ENCODE measurements around the gene CMTM4.
"Not testable (repeated sequence)": the region's sequence is repeated elsewhere in the genome, so short reads cannot be mapped to it uniquely, and the experiment has no call there.

CMTM4 gene

DNA sequence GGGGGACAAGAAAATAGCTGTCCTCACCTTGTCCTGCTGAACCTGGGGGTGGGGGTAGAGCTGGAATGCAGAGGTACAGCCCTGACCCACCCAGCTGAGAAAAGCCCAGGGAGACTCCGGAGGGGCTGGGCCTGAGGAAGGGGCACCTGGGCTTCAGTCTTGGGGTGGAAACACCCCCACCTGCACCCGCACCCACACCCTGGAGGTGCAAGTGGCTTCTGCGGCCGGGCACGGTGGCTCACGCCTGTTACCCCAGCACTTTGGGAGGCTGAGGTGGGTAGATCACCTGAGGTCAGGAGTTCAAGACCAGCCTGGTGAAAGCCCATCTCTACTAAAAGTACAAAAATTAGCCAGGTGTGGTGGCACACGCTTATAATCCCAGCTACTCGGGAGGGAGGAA, 84.6 kb downstream of the CMTM4 start:
- not testable (repeated sequence) for DNase-seq

DNA sequence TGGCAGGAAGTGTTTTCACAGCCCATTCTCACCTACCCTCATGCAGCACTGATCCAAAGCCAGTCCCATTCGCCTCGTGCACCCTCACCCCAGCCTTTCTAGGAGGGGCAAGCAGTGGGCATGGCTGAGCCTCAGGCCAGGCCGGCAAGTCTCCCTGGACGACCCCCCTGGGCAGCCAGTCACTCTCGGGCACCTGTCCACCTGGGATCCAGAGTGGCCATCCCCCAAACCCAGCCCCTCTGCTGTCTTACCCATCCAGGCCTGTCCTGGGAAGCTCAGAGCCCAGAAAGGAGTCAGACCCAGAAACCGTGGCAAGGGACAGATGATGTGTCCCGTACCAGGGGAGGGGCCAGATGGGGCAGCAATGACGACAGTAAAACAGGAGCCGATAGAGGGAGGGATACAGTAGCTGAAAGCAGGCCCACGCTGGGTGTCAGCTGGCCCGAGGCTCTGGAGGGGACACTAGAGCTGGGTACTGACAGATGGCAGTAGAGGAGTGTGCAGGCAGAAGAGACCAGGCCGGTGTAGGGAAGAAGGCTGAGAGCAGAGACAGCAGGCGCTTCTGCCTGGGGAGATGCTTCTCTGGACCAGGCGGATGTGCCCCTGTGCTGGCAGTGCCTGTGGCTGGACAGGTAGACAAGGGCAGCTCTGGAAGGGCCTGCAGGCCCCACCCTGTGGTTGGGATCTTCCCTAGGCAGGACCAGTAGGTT, 86.3 kb downstream of the CMTM4 start:
- no peak for DNase-seq

DNA sequence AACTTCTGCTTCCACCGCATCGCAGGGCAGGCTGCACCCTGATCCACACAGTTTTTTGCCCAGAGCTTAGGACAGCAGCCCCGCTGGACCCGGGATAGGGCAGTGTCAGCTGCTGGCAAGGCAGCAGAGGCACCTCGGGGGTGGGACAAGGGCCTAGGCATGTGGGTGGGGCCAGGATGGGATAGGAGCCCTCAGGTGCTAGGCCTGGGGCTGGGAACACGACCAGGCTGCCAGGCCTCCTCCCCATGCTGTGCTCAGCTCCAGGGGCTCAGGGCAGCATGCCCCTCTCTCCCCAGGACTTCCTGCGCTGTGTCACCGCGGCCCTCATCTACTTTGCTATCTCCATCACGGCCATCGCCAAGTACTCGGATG, 87.4 kb downstream of the CMTM4 start:
- no peak for DNase-seq

DNA sequence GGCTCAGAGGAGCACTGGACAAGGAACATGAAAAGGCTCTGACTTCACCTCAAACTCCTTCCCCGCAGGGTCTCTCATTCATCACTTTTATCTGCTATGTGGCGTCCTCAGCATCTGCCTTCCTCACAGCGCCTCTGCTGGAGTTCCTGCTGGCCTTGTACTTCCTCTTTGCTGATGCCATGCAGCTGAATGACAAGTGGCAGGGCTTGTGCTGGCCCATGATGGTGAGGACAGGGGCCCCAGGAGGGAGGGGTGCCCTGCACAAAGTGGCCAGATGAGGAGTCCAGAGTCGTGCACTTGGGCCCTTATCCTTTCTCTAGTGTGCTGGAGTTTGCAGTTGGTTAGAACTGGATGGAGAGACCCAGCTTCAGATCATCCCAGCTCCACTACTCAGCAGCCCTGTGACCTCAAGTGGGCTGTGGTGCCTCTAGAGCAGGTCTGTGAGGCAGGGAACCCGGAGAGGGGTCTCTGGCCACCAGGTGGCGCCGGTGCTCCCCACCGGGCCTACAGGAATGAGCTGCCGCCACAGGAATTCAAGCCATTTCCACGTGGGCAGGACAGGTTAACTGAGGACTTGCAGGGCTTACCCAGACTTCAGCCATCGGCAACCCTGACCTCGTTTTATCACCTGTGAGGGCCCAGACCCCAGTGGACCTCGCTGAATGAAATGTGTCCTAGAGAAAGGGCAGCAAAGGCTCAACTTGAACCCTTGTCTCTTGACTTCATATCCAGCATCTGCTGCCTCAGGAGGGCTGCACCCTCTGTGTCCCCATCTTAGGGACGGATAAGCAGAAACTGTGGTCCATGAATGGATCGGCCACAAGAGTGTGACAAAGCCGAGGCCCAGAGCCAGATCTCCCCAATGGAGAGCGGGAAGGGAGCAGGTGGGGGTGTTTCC, 88.1 kb downstream of the CMTM4 start:
- peak; percentile 63 for DNase-seq

DNA sequence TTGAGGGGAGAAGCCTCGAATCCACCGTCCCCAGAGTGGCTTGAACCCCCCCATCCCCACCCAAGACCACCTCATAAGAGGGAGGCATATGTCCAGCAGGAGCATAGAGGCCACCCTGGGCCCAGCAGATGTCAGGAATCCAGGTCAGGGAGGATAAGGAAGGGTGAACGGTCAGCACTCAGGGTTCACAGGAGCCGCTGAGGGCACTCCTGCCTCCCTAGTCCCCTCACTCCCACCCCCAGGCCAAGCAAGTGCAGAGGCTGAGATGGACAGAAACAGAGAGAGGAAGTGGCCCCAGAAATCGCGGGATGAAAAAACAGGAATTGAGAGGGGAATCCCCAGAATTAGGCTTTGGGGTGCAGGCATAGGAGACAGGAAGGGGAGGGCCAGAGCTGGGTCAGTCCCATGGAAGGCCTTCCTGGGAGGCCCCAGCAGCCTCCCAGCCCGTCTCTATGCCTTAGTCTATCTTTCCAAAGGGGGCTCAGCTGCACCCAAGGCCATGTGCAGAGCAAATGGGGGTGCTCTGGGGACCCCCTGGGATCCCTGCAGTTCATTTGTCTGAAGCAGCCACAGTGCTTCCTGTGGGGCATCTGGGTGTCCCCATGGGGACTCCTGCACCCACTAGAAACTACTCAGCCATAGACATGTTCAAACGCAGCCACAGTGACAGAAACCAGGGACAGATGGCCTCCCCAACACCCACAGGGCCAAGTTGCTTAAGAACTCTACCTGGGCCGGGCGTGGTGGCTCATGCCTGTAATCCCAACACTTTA, 90.4 kb downstream of the CMTM4 start:
- no peak for DNase-seq

DNA sequence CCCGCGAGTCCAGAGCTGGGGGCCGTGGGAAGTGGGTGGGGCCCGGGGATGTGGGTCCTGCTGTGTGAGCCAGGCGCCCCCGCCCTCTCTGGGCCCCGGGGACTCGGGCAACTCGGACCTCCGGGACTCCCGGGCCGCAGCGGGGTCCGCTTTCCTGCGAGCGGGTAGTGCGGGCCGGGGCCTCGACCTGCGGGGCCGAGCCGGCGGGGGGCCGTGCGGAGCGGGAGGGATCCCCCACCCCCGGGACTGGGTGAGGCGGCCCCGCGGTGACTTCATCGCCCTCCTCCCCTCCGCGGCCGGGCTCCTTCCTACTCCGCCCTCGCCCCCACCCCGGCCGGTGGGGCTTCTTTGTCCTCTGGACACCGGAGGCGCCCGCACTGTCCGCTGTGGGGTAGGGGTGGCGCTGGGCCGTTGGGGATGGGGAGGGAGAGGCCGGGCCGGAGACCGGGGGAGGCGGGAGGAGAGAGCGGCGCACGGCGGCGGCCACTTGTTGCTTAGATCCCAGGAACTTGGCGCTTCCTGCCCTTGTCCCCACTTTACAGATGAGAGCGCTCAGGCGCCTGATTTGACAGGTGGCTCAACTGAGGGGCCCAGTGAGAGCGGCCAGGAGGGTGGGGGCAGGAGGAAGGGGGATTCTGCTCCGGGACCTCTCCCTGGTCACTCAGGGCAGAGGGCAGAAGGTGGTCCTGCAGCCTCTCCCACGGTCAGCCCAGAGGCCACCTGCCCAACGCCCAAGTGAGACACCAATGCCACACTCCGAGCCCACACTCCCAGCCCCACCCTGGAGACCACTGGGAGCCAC, 91.2 kb downstream of the CMTM4 start:
- DNase-seq: no peak

DNA sequence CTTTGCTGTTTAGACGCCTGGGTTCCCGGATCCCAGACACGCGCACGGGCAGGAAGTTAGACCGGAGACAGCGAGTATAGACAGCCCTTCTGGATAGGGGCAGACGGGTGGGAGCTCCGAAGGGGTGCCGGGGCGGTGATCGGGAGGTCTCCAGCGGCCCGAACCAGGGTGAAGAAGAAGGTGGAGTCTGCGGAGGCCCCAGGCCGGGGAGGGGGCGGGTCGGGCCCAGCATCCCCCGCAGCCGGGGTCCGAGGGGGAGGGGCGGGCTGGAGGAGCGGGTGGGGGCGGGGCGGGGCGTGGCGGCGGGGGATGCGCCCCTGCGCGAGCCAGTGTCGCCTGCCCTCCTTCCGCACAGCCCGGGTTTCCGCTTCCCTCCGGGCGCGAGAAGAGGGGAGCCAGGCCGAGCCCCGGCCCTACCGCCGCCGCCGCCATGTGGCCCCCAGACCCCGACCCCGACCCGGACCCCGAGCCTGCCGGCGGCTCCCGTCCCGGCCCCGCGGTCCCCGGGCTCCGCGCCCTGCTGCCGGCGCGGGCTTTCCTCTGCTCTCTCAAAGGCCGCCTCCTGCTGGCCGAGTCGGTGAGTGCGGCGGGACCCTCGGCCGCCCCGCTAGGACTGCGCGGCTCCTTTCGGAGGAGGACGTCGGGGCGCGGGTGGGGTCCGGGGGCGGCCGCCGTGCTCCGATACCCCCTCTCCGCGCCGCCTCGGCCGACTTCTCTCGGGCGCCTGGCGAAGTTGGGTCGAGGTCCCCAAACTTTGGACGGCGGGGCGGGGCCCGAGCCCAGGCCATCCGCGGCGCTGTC, 92.0 kb downstream of the CMTM4 start, which contains the start of gene CMTM3:
Gene CMTM3, plus strand, starts transcription at position 329 of the 801 bp plus-strand sequence. Its CDS starts 102 bp downstream, at position 431.
- DNase-seq: peak; percentile 32

DNA sequence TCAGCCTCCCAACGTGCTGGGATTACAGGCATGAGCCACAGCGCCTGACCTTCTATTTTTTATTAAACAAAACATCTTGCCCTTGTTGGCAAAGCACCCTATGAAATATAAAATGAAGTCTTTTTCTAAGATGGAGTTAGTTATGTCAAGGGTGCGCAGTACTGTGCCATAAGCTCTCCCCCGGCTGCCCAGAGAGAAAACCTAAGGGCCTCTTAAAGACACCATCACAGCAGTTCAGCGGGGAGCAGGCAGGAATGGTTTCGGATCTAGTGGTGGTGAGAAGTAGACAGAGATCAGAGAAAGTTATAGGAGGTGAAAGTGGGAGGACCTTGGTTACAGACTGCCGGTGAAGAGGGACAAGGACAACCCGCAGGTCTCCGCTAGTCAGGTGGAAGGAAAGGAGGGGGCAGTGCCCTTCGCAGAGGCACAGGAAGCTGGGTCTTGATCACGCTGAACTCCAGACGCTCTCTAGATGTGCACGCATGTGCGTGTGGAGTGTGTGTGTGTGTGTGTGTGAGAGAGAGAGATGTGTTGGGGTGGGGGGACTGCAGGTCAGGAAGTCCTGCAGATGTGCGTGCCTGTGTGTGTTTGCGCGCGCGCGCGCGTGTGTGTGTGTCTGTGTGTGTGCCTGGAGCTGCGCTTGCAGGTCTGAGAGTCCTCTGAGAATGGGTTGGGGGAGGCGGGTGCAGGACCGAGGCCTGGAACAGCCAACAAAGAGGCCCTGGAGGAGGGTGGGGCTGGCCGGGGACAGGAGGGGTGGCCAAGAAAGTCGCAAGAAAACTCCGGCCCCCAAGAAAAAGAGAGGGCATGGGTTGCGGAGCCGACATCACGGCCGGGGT, 92.8 kb downstream of the CMTM4 start:
- peak; percentile 18 for DNase-seq

DNA sequence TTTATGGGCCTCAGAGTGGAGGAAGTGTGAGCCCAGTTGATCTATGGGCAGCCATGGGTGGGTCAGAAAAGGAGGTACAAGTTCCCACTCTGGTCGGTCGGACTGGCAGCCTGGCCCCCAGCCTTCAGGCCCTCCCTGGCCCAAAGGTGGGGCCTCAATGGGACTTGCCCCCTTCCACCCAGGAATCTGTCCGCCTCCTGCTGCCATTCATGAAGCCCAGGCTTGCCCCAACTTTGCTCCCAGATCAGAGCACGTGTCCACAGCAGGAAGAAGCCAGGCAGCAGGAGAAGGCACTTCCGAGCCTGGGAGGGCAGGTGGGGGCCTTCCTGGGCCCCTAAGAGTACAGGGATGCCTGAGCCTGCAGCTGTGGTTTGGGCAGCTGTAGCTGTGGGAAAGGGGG, 95.1 kb downstream of the CMTM4 start:
- DNase-seq: no peak

DNA sequence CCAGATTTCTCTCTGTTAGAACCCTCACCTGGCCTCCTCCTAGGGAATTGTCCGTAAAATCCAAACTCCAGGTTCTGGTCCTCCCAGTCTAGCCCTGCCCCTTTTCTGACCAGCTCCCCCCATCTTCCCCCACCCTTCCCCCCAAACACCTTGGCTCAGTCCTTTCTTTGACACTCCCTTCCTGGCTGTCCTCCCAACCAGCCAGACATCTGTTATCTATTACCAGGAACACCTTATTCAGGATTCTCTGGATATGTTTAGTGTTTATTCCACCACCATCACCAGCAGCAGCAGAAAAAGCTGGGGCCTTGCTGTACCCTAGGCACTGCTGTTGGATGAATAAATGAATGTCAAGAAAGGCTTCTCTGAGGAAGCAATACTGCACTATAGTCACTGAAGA, 96.1 kb downstream of the CMTM4 start:
- no peak for DNase-seq

DNA sequence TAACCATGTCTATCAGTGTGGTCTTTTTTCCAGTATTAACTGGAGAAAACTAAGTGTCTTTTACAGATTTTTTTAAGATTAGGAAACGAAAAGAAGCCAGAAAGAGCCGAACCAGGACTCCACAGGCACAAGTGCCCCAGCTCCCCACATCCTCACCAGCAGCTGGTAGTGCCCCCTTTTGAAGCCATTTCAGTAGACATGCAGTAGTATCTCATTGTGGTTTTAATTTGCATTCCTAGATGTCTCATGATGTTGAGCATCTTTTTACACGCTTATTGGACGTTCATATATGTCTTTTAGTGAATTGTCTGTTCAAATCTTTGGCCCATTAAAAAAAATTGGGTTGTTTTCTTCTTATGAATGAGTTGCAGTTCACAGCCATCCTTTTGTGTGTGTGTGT, 96.8 kb downstream of the CMTM4 start:
- DNase-seq: no peak

DNA sequence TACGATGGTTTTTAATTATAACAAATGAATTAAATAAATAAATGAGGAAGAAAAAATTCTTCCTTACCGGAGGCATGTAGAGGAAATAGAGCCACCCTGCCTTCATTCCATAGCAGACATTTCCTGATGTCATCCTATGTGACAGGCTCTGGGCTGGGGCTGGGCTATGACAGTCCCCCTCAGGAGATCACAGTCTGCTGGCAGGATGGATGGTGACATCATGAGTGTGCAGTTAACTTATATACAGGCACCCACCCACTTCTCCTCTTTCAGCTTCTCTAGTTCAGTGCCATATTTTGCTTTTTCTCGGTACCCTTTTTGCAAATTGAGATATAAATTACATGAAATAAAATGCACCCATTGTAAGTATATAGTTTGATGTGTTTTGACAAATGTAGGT, 98.4 kb downstream of the CMTM4 start:
- no peak for DNase-seq

DNA sequence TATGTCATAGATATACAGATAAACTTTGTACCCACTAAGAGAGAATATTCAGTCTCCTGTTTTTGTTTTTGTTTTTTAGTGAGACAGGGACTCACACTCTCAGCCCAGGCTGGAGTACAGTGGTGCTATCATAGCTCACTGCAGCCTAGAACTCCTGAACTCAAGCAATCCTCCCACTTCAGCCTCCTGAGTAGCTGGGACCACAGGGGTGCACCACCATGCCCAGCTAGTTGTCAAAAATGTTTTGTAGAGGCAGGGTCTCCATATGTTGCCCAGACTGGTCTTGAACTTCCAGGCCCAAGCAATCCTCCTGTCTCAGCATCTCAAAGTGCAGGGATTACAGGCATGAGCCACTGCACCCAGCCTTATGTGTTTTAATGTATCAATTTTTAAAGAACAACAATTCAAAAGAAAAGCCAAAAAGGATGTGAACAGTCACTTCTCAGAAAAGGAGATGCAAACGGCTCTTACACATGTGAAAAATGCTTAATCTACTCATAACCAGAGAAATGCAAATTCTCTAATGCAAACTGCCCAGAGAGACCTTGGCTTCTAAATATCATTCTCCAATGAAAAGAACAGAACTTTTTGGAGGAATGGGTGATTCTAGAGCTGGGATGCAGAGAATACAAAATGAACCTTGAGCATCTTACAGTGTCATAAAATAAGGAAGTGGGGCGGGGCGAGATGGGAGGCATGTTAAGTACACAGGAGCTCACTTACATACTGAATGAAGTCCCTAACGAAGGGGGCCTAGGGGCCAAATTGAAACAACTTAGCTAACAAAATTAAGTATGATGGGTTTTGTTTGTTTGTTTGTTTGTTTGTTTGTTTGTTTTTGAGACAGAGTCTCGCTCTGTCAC, 99.3 kb downstream of the CMTM4 start:
- DNase-seq: no peak

DNA sequence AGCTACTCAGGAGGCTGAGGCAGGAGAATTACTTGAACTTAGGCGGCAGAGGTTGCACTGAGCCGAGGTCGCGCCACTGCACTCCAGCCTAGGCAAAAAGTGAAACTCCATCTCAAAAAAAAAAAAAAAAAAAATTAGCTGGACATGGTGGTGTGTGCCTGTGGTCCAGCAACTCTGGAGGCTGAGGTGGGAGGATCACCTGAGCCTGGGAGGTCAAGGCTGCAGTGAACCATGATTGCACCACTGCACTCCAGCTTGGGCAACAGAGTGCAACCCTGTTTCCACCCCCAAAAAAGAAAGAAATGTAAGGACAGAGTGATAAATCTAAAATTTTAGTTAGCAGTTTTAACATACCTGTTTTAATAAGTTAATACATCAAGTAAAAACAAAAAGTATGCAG, 100.0 kb downstream of the CMTM4 start:
- not testable (repeated sequence) for DNase-seq

DNA sequence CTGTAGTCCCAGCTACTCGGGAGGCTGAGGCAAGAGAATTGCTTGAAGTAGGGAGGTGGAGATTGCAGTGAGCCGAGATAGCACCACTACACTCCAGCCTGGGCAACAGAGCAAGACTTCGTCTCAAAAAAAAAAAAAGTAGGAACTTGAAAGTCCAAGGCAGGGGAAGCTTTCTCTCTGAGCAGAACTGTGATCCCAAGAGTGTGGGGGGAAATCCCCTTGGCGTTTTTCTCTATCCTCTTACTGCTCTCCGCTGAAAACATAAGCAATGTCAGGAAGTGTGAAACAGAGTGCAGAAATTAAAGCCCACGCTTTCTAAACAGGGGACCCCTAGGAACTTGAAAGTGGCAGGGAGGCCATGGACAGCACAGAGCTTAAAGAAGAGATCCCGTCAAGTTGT, 101.8 kb downstream of the CMTM4 start:
- no peak for DNase-seq

DNA sequence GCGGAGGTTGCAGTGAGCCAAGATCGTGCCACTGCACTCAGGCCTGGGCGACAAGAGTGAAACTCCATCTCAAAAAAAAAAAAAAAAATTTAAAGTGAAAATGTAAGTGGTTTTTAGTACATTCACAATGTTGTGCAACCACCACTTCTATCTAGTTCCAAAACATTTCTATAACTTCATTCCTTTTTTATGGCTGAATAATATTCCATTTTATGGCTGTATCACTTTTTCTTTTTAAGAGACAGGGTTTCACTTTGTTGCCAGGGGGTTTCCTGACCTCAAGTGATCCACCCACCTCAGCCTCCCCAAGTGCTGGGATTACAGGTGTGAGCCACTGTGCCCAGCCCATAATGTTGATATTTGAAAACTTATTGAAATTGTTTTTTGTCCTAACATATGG, 103.7 kb downstream of the CMTM4 start:
- DNase-seq: no peak

DNA sequence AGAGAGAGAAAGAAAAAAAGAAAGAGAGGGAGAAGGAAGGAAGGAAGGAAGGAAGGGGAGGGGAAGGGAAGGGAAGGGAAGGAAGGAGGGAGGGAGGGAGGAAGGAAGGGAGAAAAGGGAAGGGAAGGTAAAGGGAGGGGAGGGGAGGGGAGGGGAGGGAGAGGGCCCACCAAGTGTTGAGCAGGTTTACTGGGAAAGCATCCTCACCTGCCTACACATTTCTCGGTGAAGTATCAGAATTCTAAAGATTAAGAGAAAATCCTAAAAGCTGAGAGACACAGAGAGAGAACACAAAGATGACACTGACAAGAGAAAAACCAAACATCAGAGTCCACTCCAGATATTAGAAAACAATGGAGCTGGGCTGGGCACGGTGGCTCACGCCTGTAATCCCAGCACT, 104.3 kb downstream of the CMTM4 start:
- DNase-seq: no peak

DNA sequence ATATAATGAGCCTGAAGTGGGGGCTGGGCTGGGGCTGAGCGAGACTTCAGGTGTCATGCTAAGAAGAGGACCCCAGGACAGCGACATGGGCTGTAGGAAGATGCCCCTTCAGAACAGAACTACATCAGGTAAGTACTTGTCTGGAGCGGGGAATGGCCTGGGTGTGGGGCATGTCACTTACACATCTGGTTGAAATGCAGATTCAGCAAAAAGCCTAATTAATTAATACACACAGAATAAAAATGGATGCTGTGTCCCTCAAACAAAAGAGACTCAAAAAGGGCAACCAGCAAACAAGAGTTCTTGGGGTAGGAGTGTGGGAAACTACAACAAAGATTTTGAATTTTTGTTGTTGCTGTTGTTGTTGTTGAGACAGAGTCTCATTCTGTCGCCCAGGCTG, 105.5 kb downstream of the CMTM4 start:
- DNase-seq: no peak

DNA sequence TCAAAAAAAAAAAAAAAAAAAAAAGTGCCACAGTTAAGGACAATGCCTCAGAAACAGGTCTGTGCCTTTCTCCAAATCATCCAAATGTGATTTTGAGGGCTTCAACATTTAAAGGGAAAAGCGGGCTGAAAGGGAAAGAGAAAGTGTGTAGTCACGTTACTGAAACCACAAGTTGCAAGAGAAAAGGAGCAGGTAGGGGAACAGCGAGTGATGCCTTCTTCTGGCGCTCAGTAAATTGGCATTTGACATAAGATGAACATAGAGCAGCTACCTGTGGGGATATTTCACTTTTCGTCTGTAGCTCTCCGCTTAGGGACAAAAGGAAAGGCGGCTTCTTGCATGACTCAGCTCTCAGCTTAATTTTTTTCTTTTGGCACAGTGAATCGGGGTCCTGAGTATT, 106.2 kb downstream of the CMTM4 start:
- no peak for DNase-seq

Data from T1000 (cell line).